ENCODE results near the gene NSG2. TPM values are rescaled to one million over a fixed set of nuclear protein-coding genes. Genes with fewer than 3 reads are reported as not detected.

The NSG2 gene
- total and polyA plus RNA-seq, 2 experiments from 2014 or later, result 0.33 TPM; not detected in 1

- Histone ChIP-seq H3K79me2 (no peaks in the 10 kb centered on the region), H3K36me3 (replicated peaks; ENCODE audit: insufficient read depth, low read depth) (no peaks in the 10 kb centered on the region), H4K20me1 (ENCODE audit: insufficient read depth, poor library complexity, severe bottlenecking) (no peaks in the 10 kb centered on the region), H3K9me2 (replicated peaks; ENCODE audit: insufficient read depth) (no peaks in the 10 kb centered on the region), H3K4me3 (no peak overlapping the region), H3K4me2 (no peak overlapping the region), H2AFZ (no peak overlapping the region), H3K4me1 (ENCODE audit: insufficient read depth) (no peaks in the 10 kb centered on the region), H3K9me3 (ENCODE audit: low read depth) (no peaks in the 10 kb centered on the region), H3K27me3 (no peaks in the 10 kb centered on the region), H3K27ac (no peak overlapping the region)
- DNase-seq (ENCODE audit: low spot score), result no peak
- no peak for TF ChIP-seq EZH2 (IDR thresholded peaks at IDR 0.05; ENCODE audit: borderline replicate concordance)
- TF ChIP-seq EZH2phosphoT487 (IDR thresholded peaks at IDR 0.05; ENCODE audit: low read depth, severe bottlenecking, unreplicated experiment), result no peak
- no peak for TF ChIP-seq CTCF (IDR thresholded peaks at IDR 0.05; ENCODE audit: poor library complexity)
- WGBS (ENCODE audit: low lambda C conversion rate, missing lambda C conversion rate), result 84% methylated on average over 17 of the region's 17 CpGs
These were observed 61.6 kb downstream of the NSG2 start for GRCh38 chr5:174106997-174107655.

- no peaks in the 10 kb centered on the region for H3K27me3 ChIP-seq
- H3K27ac ChIP-seq, result no peak overlapping the region
- WGBS (ENCODE audit: low lambda C conversion rate, missing lambda C conversion rate), result 94% methylated on average over 6 of the region's 6 CpGs
- no peak overlapping the region for H3K4me2 ChIP-seq
- no peak overlapping the region for H2AFZ ChIP-seq
- no peaks in the 10 kb centered on the region for H3K4me1 ChIP-seq (ENCODE audit: insufficient read depth)
- no peak overlapping the region for H3K4me3 ChIP-seq
- TF ChIP-seq EZH2 (IDR thresholded peaks at IDR 0.05; ENCODE audit: borderline replicate concordance) (no peak), CTCF (IDR thresholded peaks at IDR 0.05; ENCODE audit: poor library complexity) (no peak), EZH2phosphoT487 (IDR thresholded peaks at IDR 0.05; ENCODE audit: low read depth, severe bottlenecking, unreplicated experiment) (no peak)
- DNase-seq (ENCODE audit: low spot score), result no peak
- H4K20me1 ChIP-seq (ENCODE audit: insufficient read depth, poor library complexity, severe bottlenecking), result no peaks in the 10 kb centered on the region
- no peaks in the 10 kb centered on the region for H3K79me2 ChIP-seq
- H3K9me2 ChIP-seq (replicated peaks; ENCODE audit: insufficient read depth), result no peaks in the 10 kb centered on the region
- H3K36me3 ChIP-seq (replicated peaks; ENCODE audit: insufficient read depth, low read depth), result no peaks in the 10 kb centered on the region
- H3K9me3 ChIP-seq (ENCODE audit: low read depth), result no peaks in the 10 kb centered on the region
These were observed 63.2 kb downstream of the NSG2 start for GRCh38 chr5:174108745-174109144.

GRCh38 chr5:174109698-174110260 lies 64.3 kb downstream of the NSG2 start:
- no peaks in the 10 kb centered on the region for H3K27me3 ChIP-seq
- no peak for DNase-seq (ENCODE audit: low spot score)
- H3K4me2 ChIP-seq, result no peak overlapping the region
- H3K79me2 ChIP-seq, result no peaks in the 10 kb centered on the region
- no peak for TF ChIP-seq EZH2 (IDR thresholded peaks at IDR 0.05; ENCODE audit: borderline replicate concordance)
- no peak for TF ChIP-seq EZH2phosphoT487 (IDR thresholded peaks at IDR 0.05; ENCODE audit: low read depth, severe bottlenecking, unreplicated experiment)
- no peak for TF ChIP-seq CTCF (IDR thresholded peaks at IDR 0.05; ENCODE audit: poor library complexity)
- WGBS (ENCODE audit: low lambda C conversion rate, missing lambda C conversion rate), result 86% methylated on average over 10 of the region's 10 CpGs
- H2AFZ ChIP-seq, result no peak overlapping the region
- no peaks in the 10 kb centered on the region for H4K20me1 ChIP-seq (ENCODE audit: insufficient read depth, poor library complexity, severe bottlenecking)
- no peaks in the 10 kb centered on the region for H3K4me1 ChIP-seq (ENCODE audit: insufficient read depth)
- no peaks in the 10 kb centered on the region for H3K36me3 ChIP-seq (replicated peaks; ENCODE audit: insufficient read depth, low read depth)
- H3K9me2 ChIP-seq (replicated peaks; ENCODE audit: insufficient read depth), result no peaks in the 10 kb centered on the region
- no peak overlapping the region for H3K27ac ChIP-seq
- no peak overlapping the region for H3K4me3 ChIP-seq
- no peaks in the 10 kb centered on the region for H3K9me3 ChIP-seq (ENCODE audit: low read depth)

Measured in hepatocyte (in vitro differentiated cells).